ENCODE data around the gene GRIA4. TPM values are rescaled to one million over a fixed set of nuclear protein-coding genes. Genes with fewer than 3 reads are reported as not detected.

The GRIA4 gene
- total and polyA plus RNA-seq, 7 donors, result 0.23 to 6.6 (median 1.9) TPM

DNA sequence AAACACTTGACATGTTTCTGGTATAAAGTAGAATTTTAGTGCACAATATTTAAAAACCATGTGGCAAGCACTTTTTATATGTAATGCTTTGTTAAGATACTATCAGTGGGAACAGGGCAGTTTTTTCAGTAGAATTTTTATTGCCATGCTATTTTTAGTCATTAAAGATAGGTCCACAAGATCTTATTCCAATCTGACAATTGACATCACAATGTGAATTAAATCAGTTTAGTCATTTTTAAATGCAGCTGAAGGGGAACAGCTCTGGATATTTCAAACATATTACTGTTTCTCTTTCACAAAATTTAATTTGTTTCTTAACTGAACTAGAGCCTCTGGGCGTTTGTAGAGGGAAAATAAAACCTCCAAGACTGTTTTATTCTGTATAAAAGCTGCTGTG is 218.0 kb downstream of the GRIA4 start:
- DNase-seq, result no peak
- Histone ChIP-seq H3K36me3 (no peaks in the 10 kb centered on the region), H3K27me3 (no peaks in the 10 kb centered on the region), H3K27ac (no peak overlapping the region), H3K4me3 (no peak overlapping the region), H3K4me1 (no peaks in the 10 kb centered on the region), H3K9me3 (no peaks in the 10 kb centered on the region)
- 5 to 47% methylated on average over 1 of the region's 1 CpG for WGBS, 2 donors
- intact Hi-C loops (cut with DNase I), result no loop called here
- TF ChIP-seq EP300 (IDR thresholded peaks at IDR 0.05), result no peak

DNA sequence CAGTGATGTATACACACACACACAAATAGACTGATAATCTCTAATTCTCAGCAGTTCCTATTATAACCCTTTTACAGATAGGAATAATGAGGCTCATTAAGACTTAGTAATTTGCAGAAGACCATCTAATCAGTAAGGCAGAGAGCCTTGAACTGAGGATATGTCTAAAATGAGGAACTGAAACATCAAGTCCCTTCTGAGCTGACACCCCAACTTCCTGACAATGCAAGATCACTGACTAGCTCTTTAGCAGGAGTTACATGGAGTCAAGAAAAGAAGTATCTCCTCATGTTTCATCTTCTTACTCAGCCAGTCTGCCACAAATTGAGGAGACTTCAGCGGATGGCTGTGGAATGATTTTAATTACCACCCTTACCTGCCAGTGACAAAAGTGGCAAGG is 219.2 kb downstream of the GRIA4 start:
- TF ChIP-seq POLR2AphosphoS5 (IDR thresholded peaks at IDR 0.05), result no peak
- TF ChIP-seq EP300 (IDR thresholded peaks at IDR 0.05), result no peak
- no peak for TF ChIP-seq POLR2A (IDR thresholded peaks at IDR 0.05)
- TF ChIP-seq, protein P1, sequence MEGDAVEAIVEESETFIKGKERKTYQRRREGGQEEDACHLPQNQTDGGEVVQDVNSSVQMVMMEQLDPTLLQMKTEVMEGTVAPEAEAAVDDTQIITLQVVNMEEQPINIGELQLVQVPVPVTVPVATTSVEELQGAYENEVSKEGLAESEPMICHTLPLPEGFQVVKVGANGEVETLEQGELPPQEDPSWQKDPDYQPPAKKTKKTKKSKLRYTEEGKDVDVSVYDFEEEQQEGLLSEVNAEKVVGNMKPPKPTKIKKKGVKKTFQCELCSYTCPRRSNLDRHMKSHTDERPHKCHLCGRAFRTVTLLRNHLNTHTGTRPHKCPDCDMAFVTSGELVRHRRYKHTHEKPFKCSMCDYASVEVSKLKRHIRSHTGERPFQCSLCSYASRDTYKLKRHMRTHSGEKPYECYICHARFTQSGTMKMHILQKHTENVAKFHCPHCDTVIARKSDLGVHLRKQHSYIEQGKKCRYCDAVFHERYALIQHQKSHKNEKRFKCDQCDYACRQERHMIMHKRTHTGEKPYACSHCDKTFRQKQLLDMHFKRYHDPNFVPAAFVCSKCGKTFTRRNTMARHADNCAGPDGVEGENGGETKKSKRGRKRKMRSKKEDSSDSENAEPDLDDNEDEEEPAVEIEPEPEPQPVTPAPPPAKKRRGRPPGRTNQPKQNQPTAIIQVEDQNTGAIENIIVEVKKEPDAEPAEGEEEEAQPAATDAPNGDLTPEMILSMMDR (IDR thresholded peaks at IDR 0.05), result no peak
- no peaks in the 10 kb centered on the region for H3K9me3 ChIP-seq
- 84 to 90% methylated on average over 1 of the region's 1 CpG for WGBS, 2 donors
- no peaks in the 10 kb centered on the region for H3K4me1 ChIP-seq
- H3K4me3 ChIP-seq, result no peak overlapping the region
- no peaks in the 10 kb centered on the region for H3K27me3 ChIP-seq
- intact Hi-C loops (cut with DNase I), result no loop called here
- no peak for DNase-seq
- no peak overlapping the region for H3K27ac ChIP-seq
- no peaks in the 10 kb centered on the region for H3K36me3 ChIP-seq

DNA sequence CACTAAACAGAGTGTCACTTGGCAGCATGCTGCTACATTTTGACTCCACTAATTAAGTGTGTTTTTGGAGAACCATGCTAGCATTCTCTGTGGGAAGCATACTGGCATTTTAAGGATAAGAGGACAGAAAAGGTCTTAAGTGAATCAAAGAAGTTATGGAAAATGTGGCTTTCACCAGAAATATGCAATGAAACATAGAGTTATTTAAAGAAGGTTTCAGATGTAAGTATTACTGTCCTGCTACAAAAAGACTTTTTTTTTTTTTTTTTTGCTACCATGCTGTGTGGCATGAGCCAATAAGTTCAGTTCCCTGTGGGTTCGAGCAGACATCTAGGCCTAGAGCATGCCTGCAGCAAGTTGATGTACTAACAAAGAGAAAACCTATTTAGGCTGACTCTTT is 224.6 kb downstream of the GRIA4 start:
- no peak overlapping the region for H3K27ac ChIP-seq
- H3K4me1 ChIP-seq, result no peaks in the 10 kb centered on the region
- DNase-seq, result no peak
- intact Hi-C loops (cut with DNase I), result no loop called here
- no peaks in the 10 kb centered on the region for H3K9me3 ChIP-seq
- no peaks in the 10 kb centered on the region for H3K27me3 ChIP-seq
- TF ChIP-seq POLR2A (IDR thresholded peaks at IDR 0.05) (no peak), EP300 (IDR thresholded peaks at IDR 0.05) (no peak), POLR2AphosphoS5 (IDR thresholded peaks at IDR 0.05) (no peak)
- TF ChIP-seq, protein P1 (IDR thresholded peaks at IDR 0.05), result no peak
- no peaks in the 10 kb centered on the region for H3K36me3 ChIP-seq
- WGBS, 2 donors, result 75 to 81% methylated on average over 1 of the region's 1 CpG
- H3K4me3 ChIP-seq, result no peak overlapping the region

DNA sequence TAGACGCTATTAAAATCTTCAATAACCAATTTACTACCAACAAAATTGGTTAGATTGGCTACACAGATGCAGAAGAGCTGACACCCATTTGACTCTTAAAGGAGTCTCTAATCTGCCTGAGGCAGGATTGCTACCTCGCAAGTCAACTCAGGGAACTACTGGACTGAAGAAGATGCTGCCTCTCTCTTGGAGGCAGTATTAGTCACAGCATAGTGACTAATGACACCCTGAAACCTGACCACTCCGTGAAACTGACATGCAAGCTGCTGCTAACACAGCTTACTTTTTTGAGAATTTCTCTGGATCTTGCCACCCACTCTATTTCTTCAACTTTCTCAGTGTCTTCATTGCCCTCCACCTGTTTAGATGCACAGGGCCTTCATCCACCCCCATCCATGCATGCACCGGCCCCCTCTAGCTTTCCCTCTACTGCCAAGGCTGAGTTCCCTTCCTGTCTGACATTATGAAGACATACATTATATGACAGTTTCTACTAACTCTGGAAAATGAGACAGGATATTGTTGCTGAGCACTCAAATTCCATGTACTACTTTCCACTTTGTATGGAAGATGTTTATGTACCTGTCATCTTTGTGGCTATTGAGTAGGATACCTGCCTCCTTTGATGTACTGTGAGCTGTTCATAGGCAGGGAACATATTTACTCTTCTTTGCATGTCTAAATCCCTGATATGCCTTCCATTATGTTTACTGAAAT is 229.0 kb downstream of the GRIA4 start:
- Histone ChIP-seq H3K36me3 (no peaks in the 10 kb centered on the region), H3K27ac (no peak overlapping the region), H3K27me3 (no peaks in the 10 kb centered on the region), H3K9me3 (no peaks in the 10 kb centered on the region), H3K4me1 (no peaks in the 10 kb centered on the region), H3K4me3 (no peak overlapping the region)
- no peak for TF ChIP-seq POLR2AphosphoS5 (IDR thresholded peaks at IDR 0.05)
- no peak for TF ChIP-seq EP300 (IDR thresholded peaks at IDR 0.05)
- TF ChIP-seq POLR2A (IDR thresholded peaks at IDR 0.05), result no peak
- TF ChIP-seq, protein P1 (IDR thresholded peaks at IDR 0.05), result no peak
- intact Hi-C loops (cut with DNase I), result no loop called here
- WGBS, 2 donors, result 88 to 90% methylated on average over 4 of the region's 4 CpGs
- DNase-seq, result no peak

DNA sequence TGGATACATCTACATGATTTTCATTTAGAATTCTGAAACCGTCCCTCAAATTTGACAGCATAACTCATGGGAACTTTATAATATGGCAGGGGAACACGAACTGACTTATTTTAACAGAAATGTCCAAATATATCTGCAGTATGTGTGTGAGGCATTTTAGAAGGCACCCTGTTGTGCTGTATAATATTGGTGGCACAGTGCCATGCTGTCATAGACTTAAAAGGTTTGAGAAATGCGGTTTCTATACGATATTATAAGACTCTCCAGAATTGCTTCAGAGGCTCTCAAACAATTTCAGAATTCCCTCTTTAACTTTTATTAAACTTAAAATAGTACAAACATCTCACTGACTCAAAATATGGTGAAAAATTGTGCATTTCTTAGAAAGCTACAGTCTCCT is 230.5 kb downstream of the GRIA4 start:
- Histone ChIP-seq H3K36me3 (no peaks in the 10 kb centered on the region), H3K27ac (no peak overlapping the region), H3K27me3 (no peaks in the 10 kb centered on the region), H3K4me3 (no peak overlapping the region), H3K4me1 (no peaks in the 10 kb centered on the region), H3K9me3 (no peaks in the 10 kb centered on the region)
- WGBS, 2 donors, result 78 to 84% methylated on average over 4 of the region's 4 CpGs
- TF ChIP-seq POLR2AphosphoS5 (IDR thresholded peaks at IDR 0.05) (no peak), POLR2A (IDR thresholded peaks at IDR 0.05) (no peak)
- no peak for DNase-seq
- intact Hi-C loops (cut with DNase I), result no loop called here

DNA sequence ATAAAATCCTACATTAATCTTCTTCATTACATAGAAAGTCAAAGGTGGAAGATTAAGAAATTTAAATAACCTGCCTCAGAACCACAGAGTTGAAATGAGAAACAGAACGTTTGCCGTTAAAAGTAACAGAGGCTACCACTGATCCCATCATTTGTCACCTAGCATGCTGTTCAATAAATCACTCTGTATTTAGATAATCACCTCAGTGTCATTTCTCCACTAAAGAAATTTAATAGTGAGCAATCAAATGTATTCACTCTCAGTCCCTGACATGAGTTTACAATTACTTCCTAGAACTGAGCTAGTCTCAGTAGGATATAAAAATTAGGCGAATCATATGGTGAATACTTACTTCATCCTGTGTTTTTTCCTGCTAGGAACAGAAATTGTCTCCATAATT is 242.5 kb downstream of the GRIA4 start:
- no peak overlapping the region for H3K27ac ChIP-seq
- H3K36me3 ChIP-seq, result no peaks in the 10 kb centered on the region
- no peak overlapping the region for H3K4me3 ChIP-seq
- DNase-seq, result no peak
- TF ChIP-seq EP300 (IDR thresholded peaks at IDR 0.05) (no peak), POLR2A (IDR thresholded peaks at IDR 0.05) (no peak), POLR2AphosphoS5 (IDR thresholded peaks at IDR 0.05) (no peak)
- TF ChIP-seq, protein P1 (IDR thresholded peaks at IDR 0.05), result no peak
- no peaks in the 10 kb centered on the region for H3K27me3 ChIP-seq
- H3K9me3 ChIP-seq, result no peaks in the 10 kb centered on the region
- intact Hi-C loops (cut with DNase I), result no loop called here
- H3K4me1 ChIP-seq, result no peaks in the 10 kb centered on the region
- WGBS, 2 donors, result 85 to 88% methylated on average over 3 of the region's 3 CpGs

Measured in sigmoid colon (tissue), 7 donors.